AG08396 (cell line): ENCODE results near the gene ETV1.

Source experiments
- DNase-seq: peaks from one replicate; pipeline ENCODE4 v3.0.0; 2012; ENCODE audit warnings: low spot score, mixed read lengths

ETV1 gene

GRCh38 chr7:13986208-13986607, 3.3 kb downstream of the ETV1 start:
- DNase-seq, result no peak

DNA sequence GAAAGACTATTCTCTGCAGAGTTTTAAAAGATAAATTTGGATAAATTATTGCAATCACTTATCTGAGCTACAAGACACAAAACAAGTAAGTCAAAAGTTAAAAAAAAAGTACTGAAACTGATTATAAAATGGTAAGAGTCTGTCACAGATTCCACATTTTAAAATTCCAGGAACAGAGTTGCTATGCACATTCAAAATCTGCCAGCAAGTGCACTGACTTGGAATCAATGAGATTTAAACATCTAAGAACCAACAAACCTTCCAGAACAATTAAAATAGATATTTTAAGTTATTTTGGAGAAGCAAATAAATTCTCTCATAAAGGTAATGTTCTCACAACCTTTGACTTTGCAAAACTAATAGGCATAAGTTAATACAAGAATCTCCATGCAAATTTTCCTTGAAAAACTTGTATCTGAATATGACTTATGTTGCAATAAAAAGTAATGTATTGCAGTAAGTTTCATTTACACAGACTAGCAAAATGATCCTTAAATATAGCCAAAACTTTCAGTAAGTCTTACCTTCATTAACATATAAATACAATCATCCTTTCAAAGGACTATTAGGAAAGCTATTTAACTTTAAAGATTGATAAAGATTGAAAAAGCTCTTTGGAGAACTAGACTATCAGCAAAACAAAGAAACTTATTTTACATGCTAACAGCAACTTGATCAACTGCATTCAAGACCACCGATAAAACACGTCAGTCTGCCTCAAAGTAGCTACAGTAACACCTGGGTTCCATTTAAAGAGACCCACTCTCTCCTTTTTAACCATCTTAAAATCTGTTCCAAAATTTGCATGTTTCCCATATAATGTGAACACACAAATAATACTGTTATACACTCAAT, 4.4 kb downstream of the ETV1 start:
- DNase-seq, result no peak

- no peak for DNase-seq
Observed at GRCh38 chr7:13984061-13984460, 5.4 kb downstream of the ETV1 start.

DNA sequence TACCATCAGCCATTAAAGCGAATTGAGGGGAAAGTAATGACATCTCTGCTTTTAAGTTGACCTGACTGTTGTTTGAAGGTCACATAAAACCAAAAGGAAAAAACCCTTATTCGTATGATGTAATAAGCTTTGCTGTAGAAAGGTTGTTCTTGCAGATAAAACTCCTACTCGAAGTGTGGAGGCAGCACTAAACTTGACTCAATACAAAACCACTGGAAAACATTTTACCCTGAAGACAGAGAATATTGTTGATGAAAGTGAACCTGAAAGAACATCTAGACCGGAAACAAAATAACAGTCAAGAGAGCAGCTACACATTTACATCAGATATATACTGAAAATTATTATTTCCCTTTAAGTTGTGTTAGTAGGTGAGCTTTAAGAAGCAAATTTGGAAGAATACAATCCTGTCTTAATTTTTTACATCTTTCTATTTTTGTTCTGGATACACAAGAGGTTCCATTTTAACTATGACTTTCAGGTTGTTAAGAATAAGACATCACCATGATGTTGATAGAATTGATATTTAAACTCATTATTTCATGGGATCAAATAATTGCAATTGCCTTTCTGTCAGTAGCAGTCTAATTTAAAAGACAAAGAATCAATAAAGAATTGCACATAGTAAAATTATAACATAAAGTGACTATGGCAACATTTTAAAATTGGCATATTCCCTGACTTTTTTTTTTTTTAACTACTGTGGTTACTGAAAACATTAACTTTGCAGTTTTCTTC, 6.4 kb downstream of the ETV1 start:
- no peak for DNase-seq

DNA sequence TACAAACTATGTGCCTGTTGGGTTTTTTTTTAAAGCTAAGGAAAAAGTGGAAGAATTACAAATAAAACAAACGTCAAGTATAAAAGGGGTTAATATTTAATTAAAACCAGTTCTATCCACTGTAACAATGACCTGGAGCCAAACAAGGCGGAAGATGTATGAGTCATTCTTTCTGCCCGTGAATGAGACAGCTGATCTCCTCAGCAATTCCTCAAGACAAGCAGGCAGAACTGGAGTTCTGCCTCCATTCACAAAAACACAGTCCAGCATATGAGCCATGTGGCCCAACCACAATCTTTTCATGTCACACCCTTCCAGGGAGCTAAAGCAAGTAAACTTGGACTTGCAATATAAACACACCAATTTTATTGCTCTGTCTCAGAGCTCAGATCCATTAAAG, 8.4 kb downstream of the ETV1 start:
- peak; percentile 89 for DNase-seq

- DNase-seq, result no peak
Observed at GRCh38 chr7:13980474-13980873, 9.0 kb downstream of the ETV1 start.

- peak; percentile 16 for DNase-seq
Observed at GRCh38 chr7:13979671-13980435, 9.6 kb downstream of the ETV1 start.

- DNase-seq, result no peak
Observed at GRCh38 chr7:13976594-13976993, 12.9 kb downstream of the ETV1 start.

GRCh38 chr7:13965077-13965476, 24.4 kb downstream of the ETV1 start:
- DNase-seq, result no peak

- no peak for DNase-seq
Observed at GRCh38 chr7:13963925-13964324, 25.5 kb downstream of the ETV1 start.

- no peak for DNase-seq
Observed at GRCh38 chr7:13955494-13955893, 34.0 kb downstream of the ETV1 start.

- peak; percentile 12 for DNase-seq
Observed at GRCh38 chr7:13953368-13953767, 36.1 kb downstream of the ETV1 start.

DNA sequence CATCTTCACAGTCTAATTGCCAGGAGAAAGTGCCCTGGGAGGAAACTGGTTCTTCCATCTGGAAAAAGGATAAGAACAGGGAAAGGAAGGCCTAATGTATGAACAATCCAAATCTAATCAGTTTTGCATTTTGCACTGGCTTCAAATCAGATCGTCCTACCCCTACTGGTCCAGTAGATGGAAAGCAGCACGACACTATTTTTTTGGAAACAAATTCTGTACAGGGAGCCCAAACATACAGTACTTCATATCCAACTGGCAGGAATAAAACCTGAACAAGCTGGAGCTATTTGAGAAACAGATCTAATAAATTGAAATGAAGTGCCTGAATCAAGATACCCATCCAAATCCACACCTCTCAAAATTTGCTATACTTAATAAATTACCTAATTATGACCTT, 36.5 kb downstream of the ETV1 start:
- DNase-seq, result no peak

DNA sequence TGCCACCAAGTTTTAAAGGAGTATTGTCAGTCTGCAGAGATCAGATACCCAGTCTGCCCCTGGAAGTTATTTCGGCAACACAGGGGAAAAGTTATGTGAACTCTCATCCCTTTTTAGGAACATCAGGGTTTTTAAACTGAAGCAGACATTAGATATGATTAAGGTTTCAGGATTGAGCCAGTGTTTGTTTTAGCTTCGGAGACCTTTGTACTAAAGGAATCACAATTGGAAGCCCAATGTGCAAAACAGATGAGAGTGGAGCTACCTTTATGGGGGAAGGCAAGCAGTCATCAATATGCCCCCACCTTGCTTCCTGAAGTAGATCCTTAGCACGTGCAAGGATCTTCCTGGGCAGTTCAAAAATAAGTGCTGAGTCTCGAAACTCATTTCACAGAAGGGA, 39.5 kb downstream of the ETV1 start:
- DNase-seq, result no peak

GRCh38 chr7:13949445-13949844, 40.0 kb downstream of the ETV1 start:
- DNase-seq, result no peak

DNA sequence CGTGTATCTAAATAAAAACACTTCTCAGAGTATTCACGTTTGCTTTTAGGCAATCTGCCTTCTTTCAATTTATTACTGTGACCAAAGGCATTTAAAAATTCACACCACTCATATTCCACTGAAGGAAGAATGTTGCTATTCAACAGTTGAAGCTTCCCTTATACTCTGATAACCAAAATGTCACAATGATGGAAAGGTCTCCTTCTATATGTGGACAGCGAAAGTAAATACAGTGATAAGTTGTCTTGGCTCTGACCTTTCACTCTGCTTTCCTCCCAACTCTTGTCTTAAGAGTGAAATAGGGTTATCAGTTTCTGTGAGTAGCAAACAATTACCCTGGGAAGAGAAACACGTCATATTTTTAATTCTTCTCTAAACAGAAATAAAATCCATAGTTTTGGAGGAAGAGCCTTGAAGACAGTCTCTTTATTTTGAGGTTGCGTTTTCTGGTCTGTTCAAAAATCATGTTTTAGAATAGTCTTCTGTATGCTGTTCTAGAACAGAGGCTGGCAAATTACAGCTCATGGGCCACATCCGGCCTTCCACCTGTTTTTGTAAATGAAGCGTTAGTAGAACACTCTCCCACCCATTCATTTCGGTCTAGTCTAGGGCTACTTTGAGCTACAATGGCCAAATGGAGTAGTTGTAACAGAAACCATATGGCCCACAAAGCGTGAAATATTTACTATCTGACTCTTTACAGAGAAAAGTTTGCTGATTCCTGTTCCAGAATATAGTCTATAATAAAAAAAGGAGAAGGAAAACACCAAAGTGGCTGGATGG, 41.3 kb downstream of the ETV1 start:
- DNase-seq, result no peak

DNA sequence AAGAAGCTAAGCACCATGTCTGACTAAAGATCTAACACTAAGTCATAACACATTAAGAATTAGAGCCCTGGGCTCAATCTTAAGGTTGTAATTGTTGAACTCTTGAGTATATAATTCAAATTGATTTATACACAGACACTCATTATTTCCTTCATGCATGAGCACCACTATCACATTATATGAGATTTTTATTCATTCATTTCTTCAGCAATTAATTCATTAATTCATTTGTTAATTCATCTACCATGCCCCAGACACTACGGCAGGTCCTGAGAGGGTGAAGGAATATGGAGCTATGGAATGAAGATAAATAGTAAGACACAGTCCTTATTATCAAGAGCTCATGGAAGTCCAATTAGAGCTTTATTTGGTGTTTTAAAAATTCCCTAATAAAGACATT, 41.9 kb downstream of the ETV1 start:
- no peak for DNase-seq

GRCh38 chr7:13946181-13946580, 43.3 kb downstream of the ETV1 start:
- peak; percentile 36 for DNase-seq

DNA sequence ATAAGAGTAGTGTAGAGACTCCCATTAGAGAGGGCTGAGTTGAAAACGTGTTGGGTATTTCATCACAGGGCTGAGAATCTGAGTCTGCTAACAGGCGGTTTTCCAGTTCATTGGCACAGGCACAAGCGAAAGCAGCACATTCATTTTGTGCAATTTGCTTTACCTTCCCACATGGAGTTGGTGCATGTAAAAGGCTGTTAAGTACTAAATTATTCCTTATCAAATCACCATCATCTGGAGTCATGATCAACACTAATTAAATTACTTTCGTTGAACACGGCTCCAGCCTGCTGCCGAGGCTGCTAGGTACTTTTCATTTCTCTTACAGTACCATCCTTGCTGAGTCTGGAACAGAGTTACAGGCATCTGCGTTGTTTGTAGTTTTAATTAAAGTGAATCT, 43.8 kb downstream of the ETV1 start:
- DNase-seq, result no peak

- no peak for DNase-seq
Observed at GRCh38 chr7:13933536-13933935, 55.9 kb downstream of the ETV1 start.

- peak; percentile 15 for DNase-seq
Observed at GRCh38 chr7:13933091-13933490, 56.4 kb downstream of the ETV1 start.

- DNase-seq, result no peak
Observed at GRCh38 chr7:13932131-13932530, 57.3 kb downstream of the ETV1 start.
